ENCODE results near the gene MNAT1. TPM values are rescaled to one million over a fixed set of nuclear protein-coding genes. Genes with fewer than 3 reads are reported as not detected.

Gene MNAT1
- total and polyA plus RNA-seq, 2 experiments from 2014 or later = 51.6 to 85.0 TPM

DNA sequence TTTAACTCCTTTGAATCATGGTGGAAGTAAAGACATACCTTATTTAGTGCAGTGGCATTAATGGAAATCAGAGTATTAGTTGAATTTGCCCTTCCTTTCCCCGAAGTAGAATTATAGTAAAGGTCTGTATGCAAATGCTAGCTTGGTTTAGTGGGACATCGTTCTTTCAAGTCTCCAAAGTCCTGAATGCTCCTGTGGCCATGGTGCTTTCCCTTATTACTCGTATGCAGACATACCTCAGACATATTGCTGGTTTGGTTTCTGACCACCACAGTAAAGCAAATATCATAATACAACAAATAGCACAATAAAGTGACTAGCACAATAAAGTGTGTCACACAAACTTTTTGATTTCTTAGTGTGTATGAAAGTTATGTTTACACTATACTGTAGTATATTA lies 52.3 kb downstream of the MNAT1 start:
- DNase-seq (ENCODE audit: low spot score) = no peak
- H3K9me2 ChIP-seq (ENCODE audit: insufficient read depth) = peaks cover 8% of the 10 kb centered on the region; the same call in 1 of the 2 replicates
- Mint-ChIP-seq H3K4me1 (peaks cover 33% of the 10 kb centered on the region), H3K27ac (no peak overlapping the region), H3K4me3 (no peak overlapping the region), H3K27me3 (ENCODE audit: insufficient read depth, low read depth, poor library complexity) (no peaks in the 10 kb centered on the region), H3K9me3 (no peaks in the 10 kb centered on the region), H3K36me3 (ENCODE audit: low read depth) (peaks cover 16% of the 10 kb centered on the region; the same call in 2 of the 3 replicates)
- H2AFZ ChIP-seq = no peak overlapping the region
- no peaks in the 10 kb centered on the region for H4K20me1 ChIP-seq (replicated peaks; ENCODE audit: insufficient read depth)
- H3K27ac ChIP-seq (ENCODE audit: low read depth) = no peak overlapping the region
- no peak for ATAC-seq
- H3K36me3 ChIP-seq (ENCODE audit: insufficient read depth) = no peaks in the 10 kb centered on the region
- H3K4me3 ChIP-seq = no peak overlapping the region
- peaks cover 26% of the 10 kb centered on the region for H3K4me1 ChIP-seq (ENCODE audit: insufficient read depth)
- no peak overlapping the region for H3K4me2 ChIP-seq
- no peaks in the 10 kb centered on the region for H3F3A ChIP-seq (replicated peaks; ENCODE audit: low read depth)
- TF ChIP-seq JUNB (IDR thresholded peaks at IDR 0.05; ENCODE audit: unreplicated experiment) (no peak), NANOG (IDR thresholded peaks at IDR 0.05; ENCODE audit: borderline replicate concordance) (no peak), ZNF114 (CRISPR knock-in tag; IDR thresholded peaks at IDR 0.05) (no peak), ZNF331 (CRISPR knock-in tag; IDR thresholded peaks at IDR 0.05; ENCODE audit: low read depth) (no peak), EZH2phosphoT487 (IDR thresholded peaks at IDR 0.05; ENCODE audit: unreplicated experiment) (no peak), POLR2AphosphoS5 (IDR thresholded peaks at IDR 0.05; ENCODE audit: low read depth) (no peak), CREB1 (CRISPR knock-in tag; IDR thresholded peaks at IDR 0.05; ENCODE audit: low read depth) (no peak), REST (IDR thresholded peaks at IDR 0.05; ENCODE audit: unreplicated experiment) (no peak), EZH2 (IDR thresholded peaks at IDR 0.05; ENCODE audit: low read depth, unreplicated experiment) (no peak)
- TF ChIP-seq, protein P1, sequence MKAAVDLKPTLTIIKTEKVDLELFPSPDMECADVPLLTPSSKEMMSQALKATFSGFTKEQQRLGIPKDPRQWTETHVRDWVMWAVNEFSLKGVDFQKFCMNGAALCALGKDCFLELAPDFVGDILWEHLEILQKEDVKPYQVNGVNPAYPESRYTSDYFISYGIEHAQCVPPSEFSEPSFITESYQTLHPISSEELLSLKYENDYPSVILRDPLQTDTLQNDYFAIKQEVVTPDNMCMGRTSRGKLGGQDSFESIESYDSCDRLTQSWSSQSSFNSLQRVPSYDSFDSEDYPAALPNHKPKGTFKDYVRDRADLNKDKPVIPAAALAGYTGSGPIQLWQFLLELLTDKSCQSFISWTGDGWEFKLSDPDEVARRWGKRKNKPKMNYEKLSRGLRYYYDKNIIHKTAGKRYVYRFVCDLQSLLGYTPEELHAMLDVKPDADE (IDR thresholded peaks at IDR 0.05) = no peak
- H3K27me3 ChIP-seq (ENCODE audit: insufficient read depth) = no peaks in the 10 kb centered on the region
- H3K79me2 ChIP-seq (replicated peaks; ENCODE audit: insufficient read depth) = peaks cover 75% of the 10 kb centered on the region

- peak overlapping the region; percentile 64 for H3K27ac Mint-ChIP-seq
- ATAC-seq = no peak
- peaks cover 26% of the 10 kb centered on the region for H3K4me1 ChIP-seq (ENCODE audit: insufficient read depth)
- H3F3A ChIP-seq (replicated peaks; ENCODE audit: low read depth) = no peaks in the 10 kb centered on the region
- H3K27me3 Mint-ChIP-seq (ENCODE audit: insufficient read depth, low read depth, poor library complexity) = no peaks in the 10 kb centered on the region
- H3K79me2 ChIP-seq (replicated peaks; ENCODE audit: insufficient read depth) = peaks cover 66% of the 10 kb centered on the region
- H3K4me3 Mint-ChIP-seq = peak overlapping the region; percentile 2; the same call in 2 of the 3 replicates
- no peaks in the 10 kb centered on the region for H3K9me3 Mint-ChIP-seq
- H3K4me2 ChIP-seq = peak overlapping the region; percentile 63
- H2AFZ ChIP-seq = no peak overlapping the region
- H3K4me1 Mint-ChIP-seq = peaks cover 33% of the 10 kb centered on the region
- peaks cover 8% of the 10 kb centered on the region; the same call in 1 of the 2 replicates for H3K9me2 ChIP-seq (ENCODE audit: insufficient read depth)
- peak overlapping the region; percentile 94 for H3K27ac ChIP-seq (ENCODE audit: low read depth)
- H3K36me3 Mint-ChIP-seq (ENCODE audit: low read depth) = peaks cover 16% of the 10 kb centered on the region; the same call in 2 of the 3 replicates
- no peak for DNase-seq (ENCODE audit: low spot score)
- peak overlapping the region; percentile 22; the same call in 1 of the 2 replicates for H3K4me3 ChIP-seq
- H3K36me3 ChIP-seq (ENCODE audit: insufficient read depth) = no peaks in the 10 kb centered on the region
- H3K27me3 ChIP-seq (ENCODE audit: insufficient read depth) = no peaks in the 10 kb centered on the region
- no peaks in the 10 kb centered on the region for H4K20me1 ChIP-seq (replicated peaks; ENCODE audit: insufficient read depth)
- TF ChIP-seq, protein P2, sequence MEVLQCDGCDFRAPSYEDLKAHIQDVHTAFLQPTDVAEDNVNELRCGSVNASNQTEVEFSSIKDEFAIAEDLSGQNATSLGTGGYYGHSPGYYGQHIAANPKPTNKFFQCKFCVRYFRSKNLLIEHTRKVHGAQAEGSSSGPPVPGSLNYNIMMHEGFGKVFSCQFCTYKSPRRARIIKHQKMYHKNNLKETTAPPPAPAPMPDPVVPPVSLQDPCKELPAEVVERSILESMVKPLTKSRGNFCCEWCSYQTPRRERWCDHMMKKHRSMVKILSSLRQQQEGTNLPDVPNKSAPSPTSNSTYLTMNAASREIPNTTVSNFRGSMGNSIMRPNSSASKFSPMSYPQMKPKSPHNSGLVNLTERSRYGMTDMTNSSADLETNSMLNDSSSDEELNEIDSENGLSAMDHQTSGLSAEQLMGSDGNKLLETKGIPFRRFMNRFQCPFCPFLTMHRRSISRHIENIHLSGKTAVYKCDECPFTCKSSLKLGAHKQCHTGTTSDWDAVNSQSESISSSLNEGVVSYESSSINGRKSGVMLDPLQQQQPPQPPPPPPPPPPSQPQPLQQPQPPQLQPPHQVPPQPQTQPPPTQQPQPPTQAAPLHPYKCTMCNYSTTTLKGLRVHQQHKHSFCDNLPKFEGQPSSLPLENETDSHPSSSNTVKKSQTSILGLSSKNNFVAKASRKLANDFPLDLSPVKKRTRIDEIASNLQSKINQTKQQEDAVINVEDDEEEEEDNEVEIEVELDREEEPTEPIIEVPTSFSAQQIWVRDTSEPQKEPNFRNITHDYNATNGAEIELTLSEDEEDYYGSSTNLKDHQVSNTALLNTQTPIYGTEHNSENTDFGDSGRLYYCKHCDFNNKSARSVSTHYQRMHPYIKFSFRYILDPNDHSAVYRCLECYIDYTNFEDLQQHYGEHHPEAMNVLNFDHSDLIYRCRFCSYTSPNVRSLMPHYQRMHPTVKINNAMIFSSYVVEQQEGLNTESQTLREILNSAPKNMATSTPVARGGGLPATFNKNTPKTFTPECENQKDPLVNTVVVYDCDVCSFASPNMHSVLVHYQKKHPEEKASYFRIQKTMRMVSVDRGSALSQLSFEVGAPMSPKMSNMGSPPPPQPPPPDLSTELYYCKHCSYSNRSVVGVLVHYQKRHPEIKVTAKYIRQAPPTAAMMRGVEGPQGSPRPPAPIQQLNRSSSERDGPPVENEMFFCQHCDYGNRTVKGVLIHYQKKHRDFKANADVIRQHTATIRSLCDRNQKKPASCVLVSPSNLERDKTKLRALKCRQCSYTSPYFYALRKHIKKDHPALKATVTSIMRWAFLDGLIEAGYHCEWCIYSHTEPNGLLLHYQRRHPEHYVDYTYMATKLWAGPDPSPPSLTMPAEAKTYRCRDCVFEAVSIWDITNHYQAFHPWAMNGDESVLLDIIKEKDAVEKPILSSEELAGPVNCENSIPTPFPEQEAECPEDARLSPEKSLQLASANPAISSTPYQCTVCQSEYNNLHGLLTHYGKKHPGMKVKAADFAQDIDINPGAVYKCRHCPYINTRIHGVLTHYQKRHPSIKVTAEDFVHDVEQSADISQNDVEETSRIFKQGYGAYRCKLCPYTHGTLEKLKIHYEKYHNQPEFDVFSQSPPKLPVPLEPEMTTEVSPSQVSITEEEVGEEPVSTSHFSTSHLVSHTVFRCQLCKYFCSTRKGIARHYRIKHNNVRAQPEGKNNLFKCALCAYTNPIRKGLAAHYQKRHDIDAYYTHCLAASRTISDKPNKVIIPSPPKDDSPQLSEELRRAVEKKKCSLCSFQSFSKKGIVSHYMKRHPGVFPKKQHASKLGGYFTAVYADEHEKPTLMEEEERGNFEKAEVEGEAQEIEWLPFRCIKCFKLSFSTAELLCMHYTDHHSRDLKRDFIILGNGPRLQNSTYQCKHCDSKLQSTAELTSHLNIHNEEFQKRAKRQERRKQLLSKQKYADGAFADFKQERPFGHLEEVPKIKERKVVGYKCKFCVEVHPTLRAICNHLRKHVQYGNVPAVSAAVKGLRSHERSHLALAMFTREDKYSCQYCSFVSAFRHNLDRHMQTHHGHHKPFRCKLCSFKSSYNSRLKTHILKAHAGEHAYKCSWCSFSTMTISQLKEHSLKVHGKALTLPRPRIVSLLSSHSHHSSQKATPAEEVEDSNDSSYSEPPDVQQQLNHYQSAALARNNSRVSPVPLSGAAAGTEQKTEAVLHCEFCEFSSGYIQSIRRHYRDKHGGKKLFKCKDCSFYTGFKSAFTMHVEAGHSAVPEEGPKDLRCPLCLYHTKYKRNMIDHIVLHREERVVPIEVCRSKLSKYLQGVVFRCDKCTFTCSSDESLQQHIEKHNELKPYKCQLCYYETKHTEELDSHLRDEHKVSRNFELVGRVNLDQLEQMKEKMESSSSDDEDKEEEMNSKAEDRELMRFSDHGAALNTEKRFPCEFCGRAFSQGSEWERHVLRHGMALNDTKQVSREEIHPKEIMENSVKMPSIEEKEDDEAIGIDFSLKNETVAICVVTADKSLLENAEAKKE (CRISPR knock-in tag; IDR thresholded peaks at IDR 0.05) = no peak
- TF ChIP-seq EZH2phosphoT487 (IDR thresholded peaks at IDR 0.05; ENCODE audit: unreplicated experiment) (no peak), POLR2AphosphoS5 (IDR thresholded peaks at IDR 0.05; ENCODE audit: low read depth) (no peak), ZNF114 (CRISPR knock-in tag; IDR thresholded peaks at IDR 0.05) (no peak)
These were observed 55.1 kb downstream of the MNAT1 start for GRCh38 chr14:60789656-60790055.
